ENCODE measurements around the gene STARD13.

The STARD13 gene

DNA sequence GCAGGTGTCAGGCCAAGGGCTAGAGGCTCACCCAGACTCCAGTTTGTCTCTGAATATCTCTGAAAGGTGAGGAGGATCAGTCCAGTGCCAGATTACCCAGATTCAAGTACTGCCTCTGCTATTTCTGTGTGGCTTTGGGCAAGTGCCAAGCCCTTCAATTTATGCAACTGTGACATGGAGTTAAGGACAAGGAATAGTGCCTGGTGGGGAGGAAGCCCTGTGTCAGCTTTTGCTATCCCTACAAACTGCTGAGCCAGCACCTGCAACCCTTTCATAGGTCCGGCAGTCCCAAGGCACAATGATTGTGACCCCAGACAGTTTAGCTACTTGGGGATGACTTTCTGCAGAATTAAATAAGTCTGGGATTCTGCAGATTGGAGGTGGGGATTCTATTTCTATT, 146.4 kb downstream of the STARD13 start:
- DNase-seq = no peak

DNA sequence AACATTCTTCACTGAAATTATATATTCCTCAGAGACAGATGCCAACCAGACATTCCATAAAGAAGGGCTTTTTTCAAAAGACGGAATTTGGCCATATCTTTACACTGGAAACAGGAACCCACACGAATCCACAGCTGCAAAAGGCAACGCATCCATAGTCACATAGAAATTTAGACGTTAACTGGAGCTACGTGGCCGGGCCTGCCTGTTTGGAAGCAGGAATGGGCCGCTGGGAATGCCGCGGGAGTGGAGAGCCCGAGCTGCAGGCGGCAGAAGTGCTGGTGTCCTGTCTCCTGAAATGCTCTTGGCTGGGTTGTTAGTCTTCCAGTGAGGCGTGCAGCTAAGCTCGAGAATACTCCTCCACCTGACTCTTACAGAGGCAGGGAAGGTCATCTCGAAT, 147.1 kb downstream of the STARD13 start:
- DNase-seq = no peak

GRCh38 chr13:33137721-33138120, 147.8 kb downstream of the STARD13 start:
- no peak for DNase-seq

DNA sequence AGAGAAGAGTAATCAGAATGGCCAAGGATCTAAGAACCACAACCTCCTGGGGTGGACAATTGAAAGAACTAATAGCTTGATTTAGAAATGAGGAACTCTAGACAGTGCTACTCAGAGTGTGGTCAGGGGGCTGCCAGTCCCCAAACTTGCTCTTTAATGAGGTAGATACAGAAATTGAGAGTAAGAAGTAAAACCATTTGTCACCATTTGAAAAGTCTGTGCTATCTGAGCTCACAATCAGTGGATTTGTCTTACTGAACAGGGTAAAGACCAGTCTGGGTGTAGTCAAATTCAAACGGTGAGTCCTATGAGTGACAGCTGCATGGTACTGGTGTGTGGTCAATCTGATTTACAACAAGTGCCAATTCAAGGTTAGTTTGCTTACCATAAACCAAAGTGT, 150.5 kb downstream of the STARD13 start:
- no peak for DNase-seq

DNA sequence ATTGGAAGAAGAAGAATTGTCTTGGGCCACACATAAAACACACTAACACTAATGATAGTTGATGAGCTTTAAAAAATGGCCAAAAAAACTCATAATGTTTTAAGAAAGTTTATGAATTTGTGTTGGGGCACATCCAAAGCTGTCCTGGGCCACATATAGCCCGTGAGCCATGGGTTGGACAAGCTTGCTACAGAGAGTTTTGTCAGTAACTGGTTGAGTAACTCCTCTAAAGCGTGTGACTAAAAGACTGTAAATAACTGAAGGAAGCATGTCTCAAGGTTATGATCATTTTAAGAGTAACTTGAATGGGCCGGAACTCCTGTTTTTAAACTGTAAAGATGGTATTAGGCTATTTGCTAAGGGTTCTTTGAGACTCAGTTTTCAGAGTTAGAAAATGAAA, 151.3 kb downstream of the STARD13 start:
- no peak for DNase-seq

- no peak for DNase-seq
Observed at GRCh38 chr13:33132644-33133440, 152.7 kb downstream of the STARD13 start.

DNA sequence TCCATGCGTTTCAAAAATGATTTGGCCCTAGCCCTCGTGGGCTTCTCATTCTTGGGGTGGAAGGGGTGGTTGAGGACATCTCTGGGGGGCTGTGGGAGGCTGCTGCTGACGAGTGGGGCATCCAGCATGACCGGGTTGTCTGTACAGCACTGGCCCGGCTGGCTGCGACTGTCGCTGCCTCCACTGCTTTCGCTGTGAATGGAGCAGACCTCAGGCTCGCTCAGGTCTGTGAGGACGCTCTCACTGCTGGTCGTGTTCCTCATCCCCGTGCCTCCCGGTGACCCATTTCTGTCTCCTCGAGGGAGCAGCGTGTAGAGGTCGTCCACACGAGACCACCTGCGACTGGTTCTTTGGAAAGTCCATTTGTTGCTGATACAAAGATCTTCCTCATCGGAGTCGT, 155.7 kb downstream of the STARD13 start:
- no peak for DNase-seq

GRCh38 chr13:33129094-33129832, 156.3 kb downstream of the STARD13 start:
- no peak for DNase-seq

GRCh38 chr13:33128134-33128533, 157.4 kb downstream of the STARD13 start:
- DNase-seq = no peak

GRCh38 chr13:33127009-33127551, 158.5 kb downstream of the STARD13 start:
- no peak for DNase-seq

DNA sequence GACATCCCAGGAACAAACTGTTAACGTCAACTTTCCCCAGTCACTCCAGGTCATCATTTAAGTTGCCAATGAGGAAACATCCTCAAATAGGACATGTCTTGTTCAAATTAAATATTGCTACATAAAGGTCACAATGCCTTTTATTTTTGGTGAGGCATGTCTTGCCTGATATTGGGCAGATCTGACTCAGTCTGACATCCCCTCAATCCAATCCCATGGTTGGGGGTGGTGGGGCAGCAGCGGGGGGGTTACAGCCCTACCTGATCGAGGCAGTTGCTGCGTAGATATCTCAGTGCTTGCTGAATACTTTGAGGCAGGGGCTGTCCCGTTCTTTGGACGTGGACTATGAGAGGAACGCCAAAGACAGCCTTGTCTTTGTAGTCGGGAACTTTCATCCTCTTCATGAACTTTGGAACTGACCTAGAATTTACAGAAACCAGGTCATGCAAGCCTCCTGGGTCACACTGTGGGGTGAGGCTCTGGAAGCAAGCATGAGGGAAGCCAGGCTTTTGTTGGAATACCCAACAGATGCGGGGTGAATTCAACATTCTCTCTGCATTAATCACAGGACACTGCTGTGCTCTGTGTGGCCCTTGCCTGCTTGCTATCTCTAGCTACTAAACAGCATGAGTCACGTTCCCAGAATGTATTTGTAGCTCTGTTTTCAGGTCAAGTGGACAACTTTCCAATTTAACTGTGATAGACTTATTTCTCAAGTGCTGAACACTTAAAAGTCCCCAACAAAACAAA, 159.6 kb downstream of the STARD13 start:
- no peak for DNase-seq

- DNase-seq = peak; percentile 47
Observed at GRCh38 chr13:33123066-33123859, 162.3 kb downstream of the STARD13 start.

- DNase-seq = no peak
Observed at GRCh38 chr13:33119856-33120543, 165.6 kb downstream of the STARD13 start.

GRCh38 chr13:33119022-33119781, 166.4 kb downstream of the STARD13 start:
- no peak for DNase-seq

GRCh38 chr13:33116321-33117010, 169.1 kb downstream of the STARD13 start:
- no peak for DNase-seq

GRCh38 chr13:33115274-33115673, 170.3 kb downstream of the STARD13 start:
- no peak for DNase-seq

DNA sequence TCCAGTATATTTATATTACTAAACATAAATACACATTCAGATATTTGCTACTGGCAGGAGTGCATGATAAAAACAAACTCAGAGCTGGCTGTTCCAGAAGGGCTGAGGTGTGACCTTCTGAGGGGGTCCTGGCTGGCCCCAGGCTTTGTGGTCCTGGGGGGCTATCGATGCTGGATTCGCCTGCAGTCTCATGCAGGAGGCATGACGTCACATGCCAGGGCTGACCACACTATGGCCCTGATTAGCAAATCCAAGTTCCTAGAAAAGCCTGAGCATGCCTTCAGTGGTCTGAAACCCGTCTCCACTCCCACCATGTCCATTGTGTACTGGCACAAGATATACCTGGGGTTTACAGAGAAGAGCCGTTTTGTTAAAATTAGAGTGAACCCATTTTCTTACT, 171.4 kb downstream of the STARD13 start:
- DNase-seq = no peak

DNA sequence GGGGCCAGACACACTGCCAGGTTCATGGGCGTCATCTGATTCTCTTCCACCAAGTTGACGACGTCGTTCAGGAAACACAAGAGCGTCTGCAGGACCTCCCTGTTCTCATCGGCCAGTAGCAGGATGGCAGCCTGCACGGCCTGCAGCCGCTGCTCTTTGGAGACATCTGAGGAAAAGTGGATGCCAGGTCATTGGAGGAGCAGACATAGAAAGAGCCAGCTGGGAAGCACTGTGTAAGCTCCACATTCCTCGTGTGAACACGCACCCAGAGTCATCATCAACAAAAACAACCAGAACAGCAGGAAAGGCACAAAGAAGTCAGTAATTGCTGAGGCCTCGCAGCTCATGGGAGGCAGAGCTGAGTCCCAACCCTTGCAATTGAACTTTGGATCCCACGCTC, 172.8 kb downstream of the STARD13 start:
- DNase-seq = no peak

DNA sequence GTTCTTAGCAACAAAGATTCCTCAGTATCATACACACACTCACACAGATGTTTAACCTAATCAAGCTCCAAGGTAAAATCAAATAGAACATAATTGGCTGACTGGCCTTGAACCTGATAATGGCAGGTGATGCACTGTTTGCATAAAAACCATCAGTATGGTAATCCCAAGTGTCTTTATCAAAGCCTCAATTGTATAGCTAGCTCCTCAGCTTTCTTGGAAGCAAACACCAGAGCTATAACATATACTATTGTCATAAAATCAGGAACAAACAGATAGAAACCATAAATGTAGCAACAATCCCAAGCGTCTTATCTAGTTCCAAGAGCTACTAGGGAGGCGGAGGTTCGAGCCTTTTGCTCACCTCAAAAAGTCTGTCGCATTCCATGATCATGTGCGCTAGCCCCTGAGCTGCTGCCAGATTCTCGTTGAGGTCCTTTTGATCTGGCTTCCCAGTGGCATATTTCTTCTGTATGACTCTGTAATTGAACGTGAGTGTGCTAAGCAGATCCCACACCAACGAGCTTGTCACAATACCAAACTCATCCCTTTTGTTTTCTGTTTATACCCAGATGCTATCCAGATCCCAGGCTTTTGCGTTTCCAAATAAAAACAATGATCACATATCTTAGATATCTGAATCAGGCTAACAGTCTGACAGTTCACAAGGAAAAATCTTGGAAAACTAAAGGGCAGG, 174.0 kb downstream of the STARD13 start:
- no peak for DNase-seq
